Calu3 (cell line): Measurements from ENCODE around the gene MAPK1. TPM values are rescaled to one million over a fixed set of nuclear protein-coding genes. Genes with fewer than 3 reads are reported as not detected.
"Not testable (repeated sequence)": the region's sequence is repeated elsewhere in the genome, so short reads cannot be mapped to it uniquely, and the experiment has no call there.

Source experiments
- BruUV-seq: library from RNA; stranded (reverse); fragments of 400-500 nt; replicated peaks from 2 replicates; lab custom pipeline; 2021; lab: Mats Ljungman, UMichigan
- CTCF ChIA-PET: fragments of 300-600 bp; sonication (Branson Sonifier 250); formaldehyde crosslinking; loops from one replicate; lab custom pipeline; 2022; ENCODE audit warnings: antibody characterized with exemption; lab: Charles Lee
- DNase-seq: peaks from one replicate; pipeline ENCODE4 v3.0.0; 2022
- H3K27ac Mint-ChIP-seq: one replicate; pipeline ENCODE4 v1.8.0; 2022; ENCODE audit warnings: mixed read lengths; ENCODE audit not compliant: unreplicated experiment
- H3K27me3 Mint-ChIP-seq: one replicate; pipeline ENCODE4 v1.8.0; 2022; ENCODE audit warnings: mixed read lengths; ENCODE audit not compliant: unreplicated experiment
- H3K36me3 Mint-ChIP-seq: one replicate; pipeline ENCODE4 v1.8.0; 2022; ENCODE audit warnings: mild to moderate bottlenecking, moderate library complexity, mixed read lengths; ENCODE audit not compliant: insufficient read depth, unreplicated experiment
- H3K4me1 Mint-ChIP-seq: one replicate; pipeline ENCODE4 v1.8.0; 2022; ENCODE audit warnings: mild to moderate bottlenecking, low read depth, mixed read lengths; ENCODE audit not compliant: unreplicated experiment
- H3K4me3 Mint-ChIP-seq: one replicate; pipeline ENCODE4 v1.8.0; 2022; ENCODE audit warnings: mild to moderate bottlenecking, low read depth, moderate library complexity, mixed read lengths; ENCODE audit not compliant: unreplicated experiment
- H3K9me3 Mint-ChIP-seq: one replicate; pipeline ENCODE4 v1.8.0; 2022; ENCODE audit warnings: low read depth, mixed read lengths; ENCODE audit not compliant: unreplicated experiment
- CTCF ChIP-seq: fragments of 200-600 bp; IDR thresholded peaks from one replicate; pipeline ENCODE4 v1.8.0; 2022; ENCODE audit warnings: antibody characterized with exemption; ENCODE audit not compliant: unreplicated experiment
- intact Hi-C: fragments of 100-400 bp; cut with micrococcal nuclease; formaldehyde crosslinking; loops from one replicate; pipeline ENCODE4 v1.10.0; 2022; ENCODE audit not compliant: unreplicated experiment
- total RNA-seq: library from RNA; stranded (reverse); gene quantifications from 2 replicates; pipeline ENCODE4 v1.2.3, GENCODE V29; 2022

Gene MAPK1
- total RNA-seq, 1 experiment from 2014 or later, result 157 TPM

GRCh38 chr22:21797444-21798221 lies 69.8 kb downstream of the MAPK1 start:
- CTCF ChIA-PET, result no interaction called here
- no TSS peak for BruUV-seq
- Mint-ChIP-seq H3K4me3 (no peak overlapping the region), H3K9me3 (no peaks in the 10 kb centered on the region), H3K36me3 (peaks cover 5% of the 10 kb centered on the region), H3K27ac (no peak overlapping the region), H3K27me3 (no peaks in the 10 kb centered on the region), H3K4me1 (no peaks in the 10 kb centered on the region)
- no peak for DNase-seq
- intact Hi-C loops, result no loop called here
- no peak for TF ChIP-seq CTCF

GRCh38 chr22:21796863-21797262 lies 70.6 kb downstream of the MAPK1 start:
- BruUV-seq, result no TSS peak
- intact Hi-C loops, result no loop called here

GRCh38 chr22:21796231-21796630 lies 71.2 kb downstream of the MAPK1 start:
- H3K36me3 Mint-ChIP-seq, result peaks cover 5% of the 10 kb centered on the region
- CTCF ChIA-PET, result no interaction called here
- H3K4me1 Mint-ChIP-seq, result peaks cover 10% of the 10 kb centered on the region

More at GRCh38 chr22:21796863-21797262, 70.6 kb downstream of the MAPK1 start:
- peaks cover 5% of the 10 kb centered on the region for H3K36me3 Mint-ChIP-seq
- no peak overlapping the region for H3K27ac Mint-ChIP-seq
- no peak overlapping the region for H3K4me3 Mint-ChIP-seq
- DNase-seq, result no peak
- CTCF ChIA-PET, result no interaction called here
- H3K4me1 Mint-ChIP-seq, result peaks cover 4% of the 10 kb centered on the region
- TF ChIP-seq CTCF, result no peak
- no peaks in the 10 kb centered on the region for H3K9me3 Mint-ChIP-seq
- no peaks in the 10 kb centered on the region for H3K27me3 Mint-ChIP-seq

GRCh38 chr22:21793716-21794115 lies 73.7 kb downstream of the MAPK1 start:
- DNase-seq, H3K4me3 Mint-ChIP-seq, intact Hi-C loops, BruUV-seq, H3K36me3 Mint-ChIP-seq, CTCF ChIA-PET, H3K9me3 Mint-ChIP-seq, H3K27ac Mint-ChIP-seq, H3K27me3 Mint-ChIP-seq: not testable (repeated sequence)
- peaks cover 10% of the 10 kb centered on the region for H3K4me1 Mint-ChIP-seq

More at GRCh38 chr22:21796231-21796630, 71.2 kb downstream of the MAPK1 start:
- TF ChIP-seq CTCF, result no peak
- intact Hi-C loops, result no loop called here
- Mint-ChIP-seq H3K9me3 (no peaks in the 10 kb centered on the region), H3K4me3 (no peak overlapping the region), H3K27ac (no peak overlapping the region), H3K27me3 (no peaks in the 10 kb centered on the region)
- DNase-seq, result no peak
- BruUV-seq, result no TSS peak
